Measurements from ENCODE around the gene CLPTM1L. TPM values are rescaled to one million over a fixed set of nuclear protein-coding genes. Genes with fewer than 3 reads are reported as not detected.
"Not testable (repeated sequence)": the region's sequence is repeated elsewhere in the genome, so short reads cannot be mapped to it uniquely, and the experiment has no call there.

CLPTM1L gene
- total RNA-seq, 4 donors from 2014 or later = 68.8 to 102 (median 84.4) TPM

DNA sequence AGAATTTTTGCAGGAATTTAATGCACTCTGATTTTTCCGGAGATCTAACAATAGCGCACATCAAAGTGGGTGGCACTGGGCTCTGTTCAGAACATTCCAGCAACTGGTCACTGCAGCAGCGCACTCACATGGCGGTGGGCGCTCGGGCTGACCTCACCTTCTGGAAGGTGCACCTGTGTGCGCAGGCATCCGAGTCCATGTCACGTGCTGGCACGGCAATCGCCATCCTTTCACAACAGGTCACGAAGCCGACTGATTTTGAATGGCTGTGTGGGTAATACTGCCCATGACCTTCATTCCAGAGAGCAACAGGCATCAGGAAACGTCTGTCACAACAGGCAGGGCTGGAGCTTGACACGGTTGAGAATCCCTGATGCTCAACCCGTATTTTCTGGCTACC, 18.7 kb upstream of the CLPTM1L start:
- DNase-seq (ENCODE audit: low spot score in 2 of 2) = no peak
- H3K27me3 ChIP-seq = peaks cover 0 to 36% of the 10 kb centered on the region in 2 donors
- WGBS, 2 donors = 75 to 79% methylated on average over 16 of the region's 16 CpGs

DNA sequence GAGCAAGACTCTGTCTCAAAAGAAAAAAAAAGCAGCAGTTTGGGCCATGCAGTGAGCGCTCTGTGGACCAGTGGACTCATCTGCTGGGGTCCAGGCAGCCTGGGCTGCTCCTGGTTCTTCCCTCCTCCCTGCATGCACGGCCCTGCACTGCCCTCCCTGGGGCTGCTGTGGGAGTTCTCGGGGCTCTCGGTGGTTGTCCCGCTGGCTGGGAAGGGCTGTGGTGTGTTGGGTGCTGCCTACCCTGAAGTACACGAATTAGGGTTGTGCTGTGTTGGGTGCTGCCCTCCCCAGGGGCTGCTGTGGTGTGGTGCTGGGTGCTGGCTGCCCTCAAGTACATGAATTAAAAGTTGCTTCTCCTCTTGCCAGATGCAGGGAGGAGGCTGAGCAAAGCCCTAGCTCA, 18.3 kb upstream of the CLPTM1L start:
- TF ChIP-seq, protein P1, sequence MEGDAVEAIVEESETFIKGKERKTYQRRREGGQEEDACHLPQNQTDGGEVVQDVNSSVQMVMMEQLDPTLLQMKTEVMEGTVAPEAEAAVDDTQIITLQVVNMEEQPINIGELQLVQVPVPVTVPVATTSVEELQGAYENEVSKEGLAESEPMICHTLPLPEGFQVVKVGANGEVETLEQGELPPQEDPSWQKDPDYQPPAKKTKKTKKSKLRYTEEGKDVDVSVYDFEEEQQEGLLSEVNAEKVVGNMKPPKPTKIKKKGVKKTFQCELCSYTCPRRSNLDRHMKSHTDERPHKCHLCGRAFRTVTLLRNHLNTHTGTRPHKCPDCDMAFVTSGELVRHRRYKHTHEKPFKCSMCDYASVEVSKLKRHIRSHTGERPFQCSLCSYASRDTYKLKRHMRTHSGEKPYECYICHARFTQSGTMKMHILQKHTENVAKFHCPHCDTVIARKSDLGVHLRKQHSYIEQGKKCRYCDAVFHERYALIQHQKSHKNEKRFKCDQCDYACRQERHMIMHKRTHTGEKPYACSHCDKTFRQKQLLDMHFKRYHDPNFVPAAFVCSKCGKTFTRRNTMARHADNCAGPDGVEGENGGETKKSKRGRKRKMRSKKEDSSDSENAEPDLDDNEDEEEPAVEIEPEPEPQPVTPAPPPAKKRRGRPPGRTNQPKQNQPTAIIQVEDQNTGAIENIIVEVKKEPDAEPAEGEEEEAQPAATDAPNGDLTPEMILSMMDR (IDR thresholded peaks at IDR 0.05) = no peak
- TF ChIP-seq EP300 (IDR thresholded peaks at IDR 0.05) = no peak
- TF ChIP-seq POLR2A (IDR thresholded peaks at IDR 0.05) = no peak
- peaks cover 0 to 33% of the 10 kb centered on the region in 2 donors for H3K27me3 ChIP-seq

More for the DNA sequence above, 18.7 kb upstream of the CLPTM1L start:
- Histone ChIP-seq H3K27ac (no peak overlapping the region), H3K4me1 (no peaks in the 10 kb centered on the region), H3K9me3 (no peaks in the 10 kb centered on the region), H3K36me3 (no peaks in the 10 kb centered on the region), H3K4me3 (no peak overlapping the region)
- no peak for TF ChIP-seq EP300 (IDR thresholded peaks at IDR 0.05)
- TF ChIP-seq, protein P1 (IDR thresholded peaks at IDR 0.05) = no peak
- TF ChIP-seq POLR2A (IDR thresholded peaks at IDR 0.05) = no peak

DNA sequence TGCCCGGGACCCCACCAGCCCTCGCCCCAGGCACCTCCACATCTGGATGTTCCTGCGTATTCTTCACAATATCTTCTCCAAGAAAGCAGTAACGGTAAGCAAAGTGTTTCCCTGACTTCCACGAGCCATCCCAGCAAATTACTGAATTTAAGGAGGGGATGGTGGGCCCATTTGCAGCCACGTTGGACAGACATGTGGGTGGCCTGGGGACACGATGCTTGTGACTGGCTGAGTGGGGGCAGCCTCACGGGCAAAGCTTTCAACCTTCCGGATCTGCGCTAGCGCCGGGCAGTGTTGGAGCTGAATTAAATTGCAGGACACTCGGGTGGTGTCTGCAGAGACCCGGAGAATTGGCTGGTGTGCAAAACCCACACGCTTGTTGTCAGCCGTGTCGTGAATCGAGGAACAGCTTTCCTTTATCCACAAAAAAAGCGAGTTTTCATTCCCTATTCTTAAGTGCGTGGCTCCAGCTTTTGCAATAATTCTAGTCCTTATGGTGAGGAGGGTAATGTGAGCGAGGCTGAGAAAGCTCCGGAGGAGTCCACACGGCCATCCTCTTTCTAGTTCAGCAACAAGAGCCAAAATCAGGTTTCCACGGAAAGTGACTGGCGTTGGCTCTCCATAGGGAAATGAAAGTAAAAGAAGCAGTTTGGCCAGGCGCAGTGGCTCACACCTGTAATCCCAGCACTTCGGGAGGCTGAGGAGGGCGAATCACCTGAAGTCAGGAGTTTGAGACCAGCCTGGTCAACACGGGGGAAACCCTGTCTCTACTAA, 17.5 kb upstream of the CLPTM1L start:
- Histone ChIP-seq H3K4me1 (no peaks in the 10 kb centered on the region), H3K4me3 (no peak overlapping the region), H3K36me3 (no peaks in the 10 kb centered on the region), H3K9me3 (no peaks in the 10 kb centered on the region), H3K27me3 (peaks cover 0 to 29% of the 10 kb centered on the region in 2 donors), H3K27ac (no peak overlapping the region)
- DNase-seq (ENCODE audit: low spot score in 2 of 2) = no peak
- TF ChIP-seq, protein P1 (IDR thresholded peaks at IDR 0.05) = no peak
- TF ChIP-seq POLR2A (IDR thresholded peaks at IDR 0.05) (no peak), EP300 (IDR thresholded peaks at IDR 0.05) (no peak)
- 83% methylated on average over 29 of the region's 29 CpGs for WGBS, 2 donors

More for the DNA sequence above, 18.3 kb upstream of the CLPTM1L start:
- Histone ChIP-seq H3K27ac (no peak overlapping the region), H3K4me1 (no peaks in the 10 kb centered on the region), H3K36me3 (no peaks in the 10 kb centered on the region), H3K4me3 (no peak overlapping the region), H3K9me3 (no peaks in the 10 kb centered on the region)
- WGBS, 2 donors = 40 to 58% methylated on average over 6 of the region's 6 CpGs
- no peak for DNase-seq (ENCODE audit: low spot score in 2 of 2)

DNA sequence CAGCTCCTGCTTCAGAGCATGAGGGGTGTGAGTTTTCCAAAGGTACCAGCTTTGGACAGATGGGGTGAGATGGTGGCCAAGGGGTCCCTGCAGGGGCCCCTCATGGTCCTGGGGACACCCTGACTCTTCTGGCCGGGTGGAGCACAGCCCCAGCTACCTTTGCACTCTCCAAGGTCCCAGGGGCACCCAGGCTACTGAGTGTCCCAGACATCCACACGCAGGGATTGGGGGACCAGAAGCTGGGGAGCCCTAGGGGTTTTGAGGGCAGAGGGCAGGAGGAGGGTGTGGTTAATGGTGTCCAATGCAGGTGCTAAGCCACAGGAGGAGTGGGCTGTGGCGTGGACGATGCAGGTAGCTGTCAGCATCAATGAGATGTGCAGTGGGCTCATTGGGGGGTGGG, 16.0 kb upstream of the CLPTM1L start:
- 69 to 77% methylated on average over 4 of the region's 4 CpGs for WGBS, 2 donors
- no peaks in the 10 kb centered on the region for H3K4me1 ChIP-seq
- H3K4me3 ChIP-seq = no peak overlapping the region
- peaks cover 0 to 29% of the 10 kb centered on the region in 2 donors for H3K27me3 ChIP-seq
- H3K27ac ChIP-seq = no peak overlapping the region
- H3K9me3 ChIP-seq = no peaks in the 10 kb centered on the region
- DNase-seq (ENCODE audit: low spot score in 2 of 2) = no peak
- no peak for TF ChIP-seq POLR2A (IDR thresholded peaks at IDR 0.05)
- TF ChIP-seq EP300 (IDR thresholded peaks at IDR 0.05) = no peak
- TF ChIP-seq, protein P1 (IDR thresholded peaks at IDR 0.05) = no peak
- no peaks in the 10 kb centered on the region for H3K36me3 ChIP-seq

DNA sequence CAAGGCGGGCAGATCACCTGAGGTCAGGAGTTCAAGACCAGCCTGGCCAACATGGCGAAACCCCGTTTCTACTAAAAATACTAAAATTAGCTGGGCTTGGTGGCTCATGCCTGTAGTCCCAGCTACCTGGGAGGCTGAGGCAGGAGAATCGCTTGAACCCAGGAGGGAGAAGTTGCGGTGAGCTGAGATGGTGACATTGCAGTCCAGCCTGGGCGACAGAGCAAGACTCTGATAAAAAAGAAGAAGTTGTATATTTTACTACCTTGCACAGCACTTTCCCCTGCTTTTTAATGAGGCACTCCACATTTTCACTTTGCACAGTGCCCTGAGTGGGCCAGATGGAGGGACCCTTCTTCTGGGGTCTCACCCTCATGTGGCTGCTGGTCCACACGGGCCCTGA, 15.5 kb upstream of the CLPTM1L start:
- H3K9me3 ChIP-seq; H3K27ac ChIP-seq; DNase-seq (ENCODE audit: low spot score in 2 of 2); H3K4me1 ChIP-seq; H3K36me3 ChIP-seq; H3K4me3 ChIP-seq: not testable (repeated sequence)
- peaks cover 0 to 29% of the 10 kb centered on the region in 2 donors for H3K27me3 ChIP-seq
- WGBS, 2 donors = 78 to 81% methylated on average over 7 of the region's 7 CpGs

Data from tibial nerve (tissue), 4 donors.